Measurements from ENCODE around the gene ZNF775. TPM values are rescaled to one million over a fixed set of nuclear protein-coding genes. Genes with fewer than 3 reads are reported as not detected.

ZNF775 gene
- total RNA-seq = 1 to 10 TPM; 4.2 to 4.4 TPM

- peak within 1 kb of the TSS; percentile 81 for H3K27ac Mint-ChIP-seq
- H3K36me3 Mint-ChIP-seq (ENCODE audit: low read depth) = no peaks in the 10 kb centered on the region
- ChIA-PET CTCF (interaction anchor here (0.6 to 1.6 kb wide), 3 partner anchors 24 to 55 kb away, joined by 3 to 4 read pairs (median 3); a partner anchor contains a TSS), POLR2A (no interaction called here)
- no peaks in the 10 kb centered on the region for H3K9me3 Mint-ChIP-seq
- H3K4me1 Mint-ChIP-seq = peaks cover 56% of the 10 kb centered on the region
- no peaks in the 10 kb centered on the region for H3K27me3 Mint-ChIP-seq
- DNase-seq = peak; percentile 94
- peak within 1 kb of the TSS; percentile 83 for H3K4me3 Mint-ChIP-seq
Observed at GRCh38 chr7:150378853-150379440, at the start of gene ZNF775. ZNF775 (plus strand) TSS chr7:150379330; CDS start chr7:150388471, 9,141 bp downstream.

DNA sequence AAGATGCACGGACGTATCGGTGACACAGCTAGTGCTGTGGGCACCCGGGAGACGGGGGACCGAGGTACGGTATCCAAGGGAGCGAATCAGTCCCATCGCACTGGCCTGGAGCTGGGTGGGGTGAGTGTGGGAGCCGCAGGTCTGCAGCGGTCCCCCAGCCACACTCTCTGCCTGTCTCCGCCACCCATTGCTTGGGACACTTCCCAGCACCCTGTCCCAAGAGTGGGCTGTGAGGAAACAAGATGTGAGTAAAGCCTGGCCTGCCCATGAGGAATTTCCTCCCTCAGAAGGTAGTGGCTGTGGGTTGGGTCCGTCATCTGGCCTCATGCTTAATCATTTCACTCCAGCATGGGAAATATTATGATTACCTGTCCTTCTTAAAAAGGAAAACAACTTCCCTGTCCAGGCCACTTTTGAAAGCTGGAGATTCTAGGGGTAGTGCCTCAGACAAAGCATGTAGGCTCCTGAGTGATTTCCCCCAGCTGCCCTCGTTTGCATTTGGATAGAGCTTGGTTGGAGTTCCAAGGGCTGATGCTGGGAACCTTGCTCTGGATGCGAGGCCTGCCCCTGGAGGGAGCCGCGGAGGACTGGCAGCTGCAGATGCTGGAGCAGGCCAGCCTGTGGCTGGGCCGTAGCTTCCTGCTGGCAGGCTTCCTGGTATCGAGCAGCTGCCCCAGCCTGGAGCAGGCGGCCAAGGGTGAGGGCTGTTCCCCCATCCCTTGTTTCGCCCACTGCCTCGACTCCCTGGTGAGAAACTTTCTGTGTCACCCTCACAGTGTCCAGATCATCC is 49.6 kb upstream of the ZNF775 start:
- ChIA-PET POLR2A (no interaction called here), CTCF (interaction anchor here (0.6 to 1.1 kb wide), 3 partner anchors 83 to 690 kb away, joined by 3 read pairs; no protein-coding TSS in a partner anchor)
- H3K36me3 Mint-ChIP-seq (ENCODE audit: low read depth) = peaks cover 28% of the 10 kb centered on the region
- no peak overlapping the region for H3K4me3 Mint-ChIP-seq
- DNase-seq = no peak
- H3K4me1 Mint-ChIP-seq = peaks cover 8% of the 10 kb centered on the region
- H3K27ac Mint-ChIP-seq = no peak overlapping the region
- H3K27me3 Mint-ChIP-seq = no peaks in the 10 kb centered on the region
- H3K9me3 Mint-ChIP-seq = no peaks in the 10 kb centered on the region

DNA sequence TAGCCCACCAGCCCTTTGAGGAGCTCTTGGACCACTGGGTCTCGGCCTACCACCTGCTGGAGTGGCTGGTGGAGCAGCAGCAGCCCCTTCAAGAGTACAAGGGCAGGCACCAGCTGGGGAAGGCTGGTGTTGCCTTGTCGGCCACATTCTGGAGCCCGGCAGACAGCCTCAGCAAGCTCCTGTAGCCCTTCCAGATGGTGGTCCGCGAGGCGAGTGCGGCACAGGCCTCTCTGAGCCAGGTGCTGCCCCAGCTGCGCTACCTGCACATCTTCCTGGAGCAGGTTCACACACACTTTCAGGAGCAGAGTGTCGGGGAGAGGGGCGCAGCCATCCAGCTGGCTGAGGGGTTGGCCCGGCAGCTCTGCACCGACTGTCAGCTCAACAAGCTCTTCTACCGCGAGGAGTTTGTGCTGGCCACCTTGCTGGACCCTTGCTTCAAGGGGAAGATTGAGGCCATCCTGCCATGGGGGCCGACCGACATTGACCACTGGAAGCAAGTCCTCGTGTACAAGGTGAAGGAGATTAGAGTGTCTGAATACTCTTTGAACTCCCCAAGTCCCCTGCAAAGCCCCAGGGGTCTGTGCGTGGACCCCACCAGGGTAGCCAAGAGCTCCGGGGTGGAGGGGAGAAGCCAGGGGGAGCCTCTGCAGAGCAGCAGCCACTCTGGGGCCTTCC is 48.8 kb upstream of the ZNF775 start:
- CTCF ChIA-PET = interaction anchor here (0.7 kb wide), 1 partner anchor 92 kb away, joined by 3 read pairs; no protein-coding TSS in a partner anchor
- DNase-seq = no peak
- Mint-ChIP-seq H3K36me3 (ENCODE audit: low read depth) (peaks cover 22% of the 10 kb centered on the region), H3K27me3 (no peaks in the 10 kb centered on the region), H3K9me3 (no peaks in the 10 kb centered on the region), H3K4me3 (no peak overlapping the region), H3K4me1 (no peaks in the 10 kb centered on the region), H3K27ac (no peak overlapping the region)
- POLR2A ChIA-PET = no interaction called here

GRCh38 chr7:150332852-150333635 is 46.1 kb upstream of the ZNF775 start:
- Mint-ChIP-seq H3K27ac (peak overlapping the region; percentile 25), H3K27me3 (no peaks in the 10 kb centered on the region), H3K36me3 (ENCODE audit: low read depth) (peaks cover 5% of the 10 kb centered on the region), H3K4me3 (no peak overlapping the region), H3K4me1 (no peaks in the 10 kb centered on the region), H3K9me3 (no peaks in the 10 kb centered on the region)
- ChIA-PET POLR2A (no interaction called here), CTCF (no interaction called here)
- DNase-seq = no peak

- Mint-ChIP-seq H3K9me3 (no peaks in the 10 kb centered on the region), H3K36me3 (ENCODE audit: low read depth) (peaks cover 5% of the 10 kb centered on the region), H3K27ac (peak overlapping the region; percentile 25), H3K4me3 (no peak overlapping the region), H3K27me3 (no peaks in the 10 kb centered on the region), H3K4me1 (no peaks in the 10 kb centered on the region)
- CTCF ChIA-PET = no interaction called here
- POLR2A ChIA-PET = no interaction called here
- DNase-seq = no peak
Observed at GRCh38 chr7:150333659-150334058, 45.5 kb upstream of the ZNF775 start.

- Mint-ChIP-seq H3K27me3 (no peaks in the 10 kb centered on the region), H3K9me3 (no peaks in the 10 kb centered on the region), H3K4me1 (no peaks in the 10 kb centered on the region), H3K36me3 (ENCODE audit: low read depth) (peaks cover under 1% of the 10 kb centered on the region), H3K4me3 (no peak overlapping the region), H3K27ac (peak overlapping the region; percentile 6)
- ChIA-PET CTCF (interaction anchor here (1.3 kb wide), 1 partner anchor 22 kb away, joined by 3 read pairs; no protein-coding TSS in a partner anchor), POLR2A (no interaction called here)
- DNase-seq = no peak
Observed at GRCh38 chr7:150334108-150334507, 45.0 kb upstream of the ZNF775 start.

DNA sequence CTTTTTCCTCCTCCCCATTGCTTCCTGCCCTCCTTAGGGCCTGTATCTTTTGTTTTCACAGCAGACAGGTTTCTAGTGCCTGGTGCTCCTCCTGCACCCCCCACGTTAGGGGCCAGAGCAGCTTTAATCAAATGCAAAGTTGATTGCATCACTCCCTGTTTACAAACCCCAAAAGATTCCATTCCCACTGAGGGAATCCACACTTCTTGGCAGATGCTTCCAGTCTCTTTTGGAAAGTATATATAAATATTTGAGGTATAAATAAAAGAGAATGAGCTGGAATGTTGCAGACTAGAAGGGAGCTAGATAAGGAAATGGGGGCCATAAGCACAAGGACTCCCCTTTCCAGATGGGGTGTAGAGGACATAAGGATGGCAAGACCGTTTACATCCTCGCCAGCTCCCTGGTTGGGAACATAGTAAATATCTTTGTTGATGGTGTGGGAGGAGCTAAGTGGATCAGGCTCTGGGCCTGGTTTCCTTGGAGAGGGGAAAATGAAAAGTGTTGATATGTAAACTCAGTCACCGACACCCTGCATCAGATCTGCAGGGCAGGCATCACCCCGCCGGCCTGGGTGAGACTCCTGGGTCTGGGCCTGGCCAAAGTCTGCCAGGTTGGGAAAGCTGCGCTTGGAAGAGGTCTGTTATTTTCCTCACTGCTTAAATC is 43.9 kb upstream of the ZNF775 start:
- CTCF ChIA-PET = interaction anchor here (1.1 to 1.3 kb wide), 2 partner anchors 18 to 21 kb away, joined by 3 to 4 read pairs; no protein-coding TSS in a partner anchor
- DNase-seq = no peak
- Mint-ChIP-seq H3K4me1 (no peaks in the 10 kb centered on the region), H3K27me3 (peaks cover 4% of the 10 kb centered on the region), H3K4me3 (no peak overlapping the region), H3K27ac (no peak overlapping the region), H3K36me3 (ENCODE audit: low read depth) (no peaks in the 10 kb centered on the region), H3K9me3 (no peaks in the 10 kb centered on the region)
- POLR2A ChIA-PET = no interaction called here

DNA sequence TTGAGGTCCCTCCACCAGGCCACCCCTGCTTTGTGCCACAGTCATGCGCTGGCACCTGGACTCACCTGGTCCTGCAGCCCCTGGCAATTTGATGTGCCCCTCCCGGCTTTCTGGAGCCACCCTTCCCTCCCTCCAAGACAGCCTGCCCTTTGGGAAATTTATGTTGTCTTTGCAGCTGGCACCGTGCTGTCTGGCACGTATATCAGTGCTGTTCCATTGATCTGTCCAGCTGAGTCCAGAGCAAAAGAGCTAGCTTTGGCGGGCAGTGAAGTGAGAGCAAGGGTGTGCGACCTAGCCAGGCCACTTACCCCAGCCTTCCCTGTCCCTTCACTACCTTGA is 43.4 kb upstream of the ZNF775 start:
- no peaks in the 10 kb centered on the region for H3K4me1 Mint-ChIP-seq
- no peak for DNase-seq
- no peak overlapping the region for H3K27ac Mint-ChIP-seq
- ChIA-PET POLR2A (no interaction called here), CTCF (no interaction called here)
- H3K4me3 Mint-ChIP-seq = no peak overlapping the region
- H3K9me3 Mint-ChIP-seq = no peaks in the 10 kb centered on the region
- H3K36me3 Mint-ChIP-seq (ENCODE audit: low read depth) = no peaks in the 10 kb centered on the region
- peaks cover 4% of the 10 kb centered on the region for H3K27me3 Mint-ChIP-seq

DNA sequence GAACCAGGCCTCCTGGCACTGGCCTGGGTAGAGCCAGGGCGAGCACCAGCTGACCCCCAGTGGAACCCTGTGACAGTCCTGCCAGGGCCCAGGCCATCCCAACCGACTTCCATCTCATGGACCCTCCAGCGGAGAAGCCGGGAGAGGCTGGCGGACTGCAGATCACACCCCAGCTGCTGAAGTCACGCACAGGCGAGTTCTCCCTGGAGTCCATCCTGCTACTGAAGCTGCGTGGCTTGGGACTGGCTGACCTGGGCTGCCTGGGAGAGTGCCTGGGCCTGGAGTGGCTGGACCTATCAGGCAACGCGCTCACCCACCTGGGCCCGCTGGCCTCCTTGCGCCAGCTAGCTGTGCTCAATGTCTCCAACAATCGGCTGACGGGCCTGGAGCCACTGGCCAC is 42.4 kb upstream of the ZNF775 start:
- Mint-ChIP-seq H3K4me1 (no peaks in the 10 kb centered on the region), H3K27me3 (peaks cover 6% of the 10 kb centered on the region), H3K36me3 (ENCODE audit: low read depth) (no peaks in the 10 kb centered on the region), H3K9me3 (no peaks in the 10 kb centered on the region), H3K27ac (no peak overlapping the region), H3K4me3 (no peak overlapping the region)
- ChIA-PET CTCF (interaction anchor here (0.6 to 0.8 kb wide), 3 partner anchors 56 to 343 kb away, joined by 3 to 6 read pairs (median 3); no protein-coding TSS in a partner anchor), POLR2A (no interaction called here)
- no peak for DNase-seq

- DNase-seq = no peak
- CTCF ChIA-PET = interaction anchor here (0.6 to 0.8 kb wide), 3 partner anchors 55 to 343 kb away, joined by 3 to 6 read pairs (median 3); no protein-coding TSS in a partner anchor
- POLR2A ChIA-PET = no interaction called here
- H3K27me3 Mint-ChIP-seq = peaks cover 11% of the 10 kb centered on the region
- no peak overlapping the region for H3K4me3 Mint-ChIP-seq
- no peaks in the 10 kb centered on the region for H3K9me3 Mint-ChIP-seq
- no peak overlapping the region for H3K27ac Mint-ChIP-seq
- H3K36me3 Mint-ChIP-seq (ENCODE audit: low read depth) = no peaks in the 10 kb centered on the region
- no peaks in the 10 kb centered on the region for H3K4me1 Mint-ChIP-seq
Observed at GRCh38 chr7:150337179-150337578, 42.0 kb upstream of the ZNF775 start.

DNA sequence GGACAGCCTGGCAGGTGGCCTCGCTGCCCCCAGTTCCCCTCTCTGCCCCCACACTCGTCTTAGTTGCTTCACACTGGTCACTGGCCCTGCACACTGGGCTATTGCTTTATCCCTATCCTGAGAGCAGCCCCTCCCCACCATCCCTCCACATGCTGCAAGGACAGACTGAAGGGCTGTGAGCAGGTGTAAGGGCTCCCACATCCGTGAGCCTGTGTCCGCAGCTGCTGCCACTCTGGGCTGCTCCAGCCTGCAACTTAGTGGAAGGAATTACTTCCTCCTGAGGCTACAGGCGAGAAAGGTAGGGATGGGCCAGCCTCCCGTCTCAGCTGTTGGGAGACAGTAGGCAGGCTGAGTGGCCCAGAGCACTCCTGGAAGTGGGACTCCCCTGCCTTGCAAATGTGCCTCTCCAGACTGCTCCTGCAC is 41.5 kb upstream of the ZNF775 start:
- H3K4me3 Mint-ChIP-seq = no peak overlapping the region
- no peaks in the 10 kb centered on the region for H3K36me3 Mint-ChIP-seq (ENCODE audit: low read depth)
- no peak for DNase-seq
- no peak overlapping the region for H3K27ac Mint-ChIP-seq
- ChIA-PET CTCF (interaction anchor here (0.8 to 1.1 kb wide), 2 partner anchors 30 to 55 kb away, joined by 3 read pairs; no protein-coding TSS in a partner anchor), POLR2A (no interaction called here)
- peaks cover 14% of the 10 kb centered on the region for H3K27me3 Mint-ChIP-seq
- no peaks in the 10 kb centered on the region for H3K4me1 Mint-ChIP-seq
- no peaks in the 10 kb centered on the region for H3K9me3 Mint-ChIP-seq

Data from activated CD4-positive, alpha-beta T cell treated with anti-CD3 and anti-CD28 coated beads, Interleukin-2, amount 10 ng/mL, durations not matched to agents 7 days and 5 days (primary cell).